Spleen (tissue), 11 donors: ENCODE measurements around the gene ALDH4A1. TPM values are rescaled to one million over a fixed set of nuclear protein-coding genes. Genes with fewer than 3 reads are reported as not detected.

ENCODE experiments used
- DNase-seq: peaks from one replicate; pipeline ENCODE4 v3.0.0-alpha.2; 2020
- H3K27ac ChIP-seq, 8 donors: fragments of 200-600 bp; sonication (generic) in 7 of 8; 1 replicate in 4 of 8; 2 replicates in 4 of 8; pipeline versions ENCODE4 v1.5.0 to v1.8.0; 2016 to 2021; ENCODE audit warnings: inconsistent platforms in 4 of 8, mild to moderate bottlenecking in 4 of 8, moderate library complexity in 1 of 8
- H3K27me3 ChIP-seq, 7 donors: fragments of 200-600 bp; sonication (generic) in 6 of 7; replicated peaks in 1 of 7; 1 replicate in 4 of 7; 2 replicates in 3 of 7; pipeline versions ENCODE4 v1.5.0 to v1.8.0; 2016 to 2021; ENCODE audit warnings: inconsistent platforms in 3 of 7, mild to moderate bottlenecking in 1 of 7
- H3K36me3 ChIP-seq, 6 donors: fragments of 200-600 bp; sonication (generic) in 5 of 6; 1 replicate in 4 of 6; 2 replicates in 2 of 6; pipeline versions ENCODE4 v1.5.0 to v1.8.0; 2016 to 2021; ENCODE audit warnings: inconsistent platforms in 2 of 6
- H3K4me1 ChIP-seq, 6 donors: fragments of 200-600 bp; sonication (generic) in 5 of 6; 1 replicate in 3 of 6; 2 replicates in 3 of 6; pipeline versions ENCODE4 v1.5.0 to v1.8.0; 2016 to 2021; ENCODE audit warnings: inconsistent platforms in 3 of 6
- H3K4me3 ChIP-seq, 8 donors: fragments of 200-600 bp; sonication (generic) in 7 of 8; 1 replicate in 4 of 8; 2 replicates in 4 of 8; pipeline versions ENCODE4 v1.5.0 to v1.8.0; 2016 to 2021; ENCODE audit warnings: inconsistent platforms in 4 of 8, mild to moderate bottlenecking in 4 of 8, moderate library complexity in 2 of 8
- H3K9me3 ChIP-seq, 8 donors: fragments of 200-600 bp; sonication (generic) in 7 of 8; 1 replicate in 4 of 8; 2 replicates in 4 of 8; pipeline versions ENCODE4 v1.5.0 to v1.8.0; 2016 to 2021; ENCODE audit warnings: inconsistent platforms in 4 of 8
- POLR2A ChIP-seq, 3 donors: fragments of 450-650 bp; IDR thresholded peaks; one replicate each; pipeline ENCODE4 v1.5.1; 2017; ENCODE audit warnings: antibody characterized with exemption in 3 of 3, mild to moderate bottlenecking in 1 of 3
- POLR2AphosphoS5 ChIP-seq, 3 donors: sonication (generic); formaldehyde crosslinking; IDR thresholded peaks; one replicate each; pipeline ENCODE4 v1.5.1; 2017; ENCODE audit warnings: antibody characterized with exemption in 3 of 3
- WGBS, 5 donors: extraction: QIAGEN DNeasy Blood & Tissue Kit in 3 of 5; methylation state at CpG; one replicate each; pipeline versions ENCODE4 v1.1.5 to v1.1.7; 2013 to 2018; 5-methylcytosine and 5-hydroxymethylcytosine counted together
- intact Hi-C: fragments of 100-400 bp; cut with DNase I; formaldehyde crosslinking; loops from one replicate; pipeline ENCODE4 v1.15.0; 2023; ENCODE audit warnings: low total_unique reads
- polyA plus RNA-seq, 3 donors: library from polyadenylated mRNA; stranded (reverse); fragments of 200-250 nt; gene quantifications; one replicate each; pipeline ENCODE4 v1.2.1, GENCODE V29; 2013
- total RNA-seq, 7 donors: library from RNA; depleted of rRNA in 3 of 7; stranded (reverse); fragments of >200 nt in 3 of 7; fragmentation: NEBNext Ultra II Directional in 4 of 7; extraction: Animal tissue kit (Norgen Biotek cat#: 25700) in 4 of 7; gene quantifications; one replicate each; pipeline versions ENCODE4 v1.1.0 to v1.2.1, GENCODE V29; 2016 to 2021
- TF ChIP-seq, protein P1 (sequence below), 11 experiments: fragments of 200-600 bp in 7 of 11; fragments of 450-650 bp in 4 of 11; sonication (generic) in 4 of 11; IDR thresholded peaks in 8 of 11; conservative IDR thresholded peaks in 3 of 11; 1 replicate in 7 of 11; 2 replicates in 4 of 11; pipeline versions ENCODE4 v1.4.0 to v1.8.0; 2016 to 2021; ENCODE audit warnings: antibody characterized with exemption in 11 of 11, inconsistent platforms in 4 of 11, mild to moderate bottlenecking in 1 of 11
- donor health status: healthy with polysubstance abuse.
- donor health status: DM: no; HTN: no; CAD: no; lungs with moderate emphysema.
- donor health status: DM: no; HTN: no; CAD: no.
- donor health status: Bipolar disorder and iron deficiency.
- donor health status: healthy.
- donor health status: DM: no; HTN: no; CAD: no.
- donor health status: DM: yes; HTN: yes; CAD: no.

ALDH4A1 gene
- total and polyA plus RNA-seq, 10 donors, result 3.5 to 11.2 (median 8.0) TPM

DNA sequence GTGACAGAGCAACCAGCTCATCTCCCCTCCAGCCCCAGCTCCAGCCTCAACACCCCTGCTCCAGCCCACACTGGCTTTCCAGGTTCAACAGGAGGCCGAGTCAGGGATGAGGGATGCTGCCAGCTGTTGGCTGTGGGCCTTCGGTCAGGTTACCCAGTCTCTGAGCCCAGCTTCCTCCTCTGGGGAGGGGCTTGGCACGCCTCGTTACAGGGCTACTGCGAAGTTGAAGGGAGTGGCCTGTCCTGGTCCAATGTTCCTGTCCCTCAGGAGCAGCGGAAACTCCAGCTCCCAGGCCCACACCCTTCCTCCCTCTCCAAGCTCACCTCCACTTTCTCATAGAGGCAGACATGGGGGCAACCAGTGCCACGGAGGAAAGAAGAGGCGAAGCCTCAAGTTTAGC lies 27.8 kb downstream of the ALDH4A1 start:
- Histone ChIP-seq H3K4me3 (no peak overlapping the region), H3K27ac (no peak overlapping the region), H3K4me1 (peaks cover 0 to 7% (median 0%) of the 10 kb centered on the region in 6 donors), H3K36me3 (peaks cover 0 to 69% (median 7%) of the 10 kb centered on the region in 6 donors), H3K27me3 (no peaks in the 10 kb centered on the region), H3K9me3 (no peaks in the 10 kb centered on the region)
- no peak for DNase-seq
- WGBS, 5 donors, result 70 to 92% (median 79%) methylated on average over 5 to 8 of the region's 8 CpGs
- intact Hi-C loops, result loop anchor here (2.0 kb wide), 1 partner anchor 278 kb away; no protein-coding TSS in a partner anchor
- TF ChIP-seq POLR2A (IDR thresholded peaks at IDR 0.05) (no peak), POLR2AphosphoS5 (IDR thresholded peaks at IDR 0.05) (no peak)
- TF ChIP-seq, protein P1, sequence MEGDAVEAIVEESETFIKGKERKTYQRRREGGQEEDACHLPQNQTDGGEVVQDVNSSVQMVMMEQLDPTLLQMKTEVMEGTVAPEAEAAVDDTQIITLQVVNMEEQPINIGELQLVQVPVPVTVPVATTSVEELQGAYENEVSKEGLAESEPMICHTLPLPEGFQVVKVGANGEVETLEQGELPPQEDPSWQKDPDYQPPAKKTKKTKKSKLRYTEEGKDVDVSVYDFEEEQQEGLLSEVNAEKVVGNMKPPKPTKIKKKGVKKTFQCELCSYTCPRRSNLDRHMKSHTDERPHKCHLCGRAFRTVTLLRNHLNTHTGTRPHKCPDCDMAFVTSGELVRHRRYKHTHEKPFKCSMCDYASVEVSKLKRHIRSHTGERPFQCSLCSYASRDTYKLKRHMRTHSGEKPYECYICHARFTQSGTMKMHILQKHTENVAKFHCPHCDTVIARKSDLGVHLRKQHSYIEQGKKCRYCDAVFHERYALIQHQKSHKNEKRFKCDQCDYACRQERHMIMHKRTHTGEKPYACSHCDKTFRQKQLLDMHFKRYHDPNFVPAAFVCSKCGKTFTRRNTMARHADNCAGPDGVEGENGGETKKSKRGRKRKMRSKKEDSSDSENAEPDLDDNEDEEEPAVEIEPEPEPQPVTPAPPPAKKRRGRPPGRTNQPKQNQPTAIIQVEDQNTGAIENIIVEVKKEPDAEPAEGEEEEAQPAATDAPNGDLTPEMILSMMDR (IDR thresholded peaks at IDR 0.05 in 8 of 11, conservative IDR thresholded peaks at IDR 0.05 in 3 of 11), result no peak

DNA sequence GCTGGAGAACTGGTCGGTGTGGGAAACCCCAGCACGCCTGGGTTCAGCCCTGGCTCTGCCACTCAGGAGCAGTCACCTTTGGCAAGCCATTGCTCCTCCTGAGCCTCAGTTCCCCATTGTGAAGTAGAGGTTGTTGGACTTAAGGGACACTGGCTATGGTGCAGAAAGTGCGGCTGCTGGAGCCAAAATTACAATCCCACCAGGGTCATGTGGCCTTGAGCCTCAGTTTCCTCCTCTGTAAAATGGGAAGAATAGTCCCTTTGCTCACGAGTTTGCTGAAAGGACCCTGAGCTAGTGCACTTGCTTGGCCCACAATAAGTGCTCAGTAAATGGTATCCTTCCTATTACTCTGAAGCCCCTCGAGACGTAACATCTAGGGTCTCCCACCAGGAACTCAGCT lies 28.3 kb downstream of the ALDH4A1 start:
- no peak overlapping the region for H3K4me3 ChIP-seq
- H3K36me3 ChIP-seq, result peaks cover 0 to 63% (median 7%) of the 10 kb centered on the region in 6 donors
- 86 to 96% (median 87%) methylated on average over 5 to 6 of the region's 6 CpGs for WGBS, 5 donors
- H3K27ac ChIP-seq, result no peak overlapping the region
- intact Hi-C loops, result loop anchor here (2.0 kb wide), 1 partner anchor 277 kb away; no protein-coding TSS in a partner anchor
- no peaks in the 10 kb centered on the region for H3K9me3 ChIP-seq
- H3K4me1 ChIP-seq, result peaks cover 0 to 7% (median 0%) of the 10 kb centered on the region in 6 donors
- no peak for TF ChIP-seq POLR2AphosphoS5 (IDR thresholded peaks at IDR 0.05)
- TF ChIP-seq, protein P1 (IDR thresholded peaks at IDR 0.05 in 8 of 11, conservative IDR thresholded peaks at IDR 0.05 in 3 of 11), result no peak
- TF ChIP-seq POLR2A (IDR thresholded peaks at IDR 0.05), result no peak
- no peaks in the 10 kb centered on the region for H3K27me3 ChIP-seq
- DNase-seq, result no peak

DNA sequence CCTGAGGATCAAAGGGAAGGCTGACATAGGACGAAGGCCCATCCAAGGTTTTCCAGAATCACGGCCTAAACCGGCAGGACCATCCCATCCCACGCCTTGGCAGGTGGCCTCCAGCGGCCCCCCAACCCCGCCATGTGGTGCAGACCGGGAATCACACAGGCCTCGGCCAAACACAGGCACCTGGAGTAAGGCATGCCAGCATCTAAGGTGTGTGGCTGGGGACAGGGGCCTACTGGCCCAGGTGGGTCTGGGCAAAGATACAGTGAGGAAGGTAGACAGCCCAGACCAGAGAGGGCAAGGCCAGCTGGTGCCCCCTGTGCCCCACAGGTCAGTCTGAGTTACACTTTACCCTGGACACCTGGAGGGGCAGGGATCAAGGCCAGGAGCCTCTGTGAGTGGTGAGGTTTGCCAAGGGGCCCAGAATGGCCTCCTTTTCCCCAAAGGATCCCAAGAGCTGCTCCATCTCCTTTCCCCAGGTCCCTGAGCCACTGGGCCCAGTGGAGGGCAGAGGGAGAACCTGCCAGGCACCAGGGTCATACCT lies 30.2 kb downstream of the ALDH4A1 start:
- intact Hi-C loops, result no loop called here
- TF ChIP-seq, protein P1 (IDR thresholded peaks at IDR 0.05 in 8 of 11, conservative IDR thresholded peaks at IDR 0.05 in 3 of 11), result no peak
- TF ChIP-seq POLR2A (IDR thresholded peaks at IDR 0.05) (no peak), POLR2AphosphoS5 (IDR thresholded peaks at IDR 0.05) (no peak)

DNA sequence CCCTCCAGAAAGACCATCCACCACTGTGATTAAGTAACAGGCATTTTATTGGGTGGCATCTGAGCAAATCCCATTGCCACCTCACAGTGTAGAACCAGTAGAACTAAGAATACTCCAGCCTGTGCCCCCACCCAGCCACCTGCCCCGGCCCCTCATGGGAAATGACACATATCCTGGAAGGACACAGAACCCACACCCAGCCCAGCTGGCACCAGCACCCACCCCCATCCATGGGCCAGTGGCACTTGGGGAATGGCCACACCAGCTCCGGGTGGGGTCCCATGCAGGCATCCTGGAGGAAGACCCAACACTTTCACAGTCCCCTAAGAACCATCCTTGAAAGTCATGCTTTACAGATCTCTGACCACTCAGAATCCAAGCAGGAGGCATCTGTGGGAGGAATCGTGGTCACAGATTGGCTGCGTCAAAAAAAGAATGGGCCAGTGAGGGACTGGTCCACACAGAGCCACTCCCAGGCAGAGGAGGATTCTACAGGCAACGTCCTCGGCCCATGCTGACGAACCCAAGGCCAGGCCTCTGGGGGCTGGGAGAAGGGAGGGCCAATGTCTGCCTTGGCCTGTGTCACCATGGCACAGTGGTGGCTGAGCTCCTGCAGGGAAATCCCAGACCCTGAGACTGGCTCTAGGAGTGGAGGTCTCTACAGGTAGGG lies 30.8 kb downstream of the ALDH4A1 start:
- H3K4me3 ChIP-seq, result no peak overlapping the region
- TF ChIP-seq POLR2AphosphoS5 (IDR thresholded peaks at IDR 0.05) (no peak), POLR2A (IDR thresholded peaks at IDR 0.05) (no peak)
- TF ChIP-seq, protein P1 (IDR thresholded peaks at IDR 0.05 in 8 of 11, conservative IDR thresholded peaks at IDR 0.05 in 3 of 11), result no peak
- intact Hi-C loops, result no loop called here
- DNase-seq, result no peak
- peaks cover 0 to 40% (median 7%) of the 10 kb centered on the region in 6 donors for H3K36me3 ChIP-seq
- WGBS, 5 donors, result 73 to 84% (median 81%) methylated on average over 5 to 7 of the region's 7 CpGs
- no peaks in the 10 kb centered on the region for H3K27me3 ChIP-seq
- peaks cover 0 to 7% (median 0%) of the 10 kb centered on the region in 6 donors for H3K4me1 ChIP-seq
- H3K9me3 ChIP-seq, result no peaks in the 10 kb centered on the region
- no peak overlapping the region for H3K27ac ChIP-seq

More for the DNA sequence above, 30.2 kb downstream of the ALDH4A1 start:
- WGBS, 5 donors, result 80 to 89% (median 87%) methylated on average over 8 of the region's 8 CpGs; no CpG with 5 or more reads in 1 of the 5 donors
- DNase-seq, result no peak
- H3K27ac ChIP-seq, result no peak overlapping the region
- H3K4me1 ChIP-seq, result peaks cover 0 to 7% (median 0%) of the 10 kb centered on the region in 6 donors
- H3K27me3 ChIP-seq, result no peaks in the 10 kb centered on the region
- no peaks in the 10 kb centered on the region for H3K9me3 ChIP-seq
- peaks cover 0 to 46% (median 7%) of the 10 kb centered on the region in 6 donors for H3K36me3 ChIP-seq
- H3K4me3 ChIP-seq, result no peak overlapping the region
